Natural killer cell (primary cell): ENCODE measurements around the gene MTREX. TPM values are rescaled to one million over a fixed set of nuclear protein-coding genes. Genes with fewer than 3 reads are reported as not detected.

ENCODE experiments used
- ATAC-seq, 3 donors: fragments of 150-1000 bp in 2 of 3; fragments of 200-7000 bp in 1 of 3; cut with Tn5 transposase; 1 replicate in 1 of 3; 2 replicates in 2 of 3; pipeline ENCODE4 v1.10.0; 2021; ENCODE audit warnings: mild to moderate bottlenecking in 2 of 3, moderate library complexity in 2 of 3
- DNase-seq, 2 donors: peaks; one replicate each; pipeline versions ENCODE4 v3.0.0 to v3.0.0-alpha.2; 2013 to 2021; ENCODE audit warnings: mixed read lengths in 1 of 2
- H3K27ac ChIP-seq: one replicate; pipeline ENCODE4 v1.5.1; 2013; ENCODE audit warnings: mild to moderate bottlenecking, low read length
- H3K27me3 ChIP-seq: one replicate; pipeline ENCODE4 v1.6.1; 2013; ENCODE audit warnings: low read length; ENCODE audit not compliant: control insufficient read depth, insufficient read depth
- H3K36me3 ChIP-seq: one replicate; pipeline ENCODE4 v1.6.1; 2013; ENCODE audit warnings: low read length; ENCODE audit not compliant: control insufficient read depth, insufficient read depth
- H3K4me1 ChIP-seq: one replicate; pipeline ENCODE4 v1.6.1; 2013; ENCODE audit warnings: low read length; ENCODE audit not compliant: control insufficient read depth, insufficient read depth
- H3K4me3 ChIP-seq: one replicate; pipeline ENCODE4 v1.5.1; 2013; ENCODE audit warnings: low read length
- H3K9me3 ChIP-seq: one replicate; pipeline ENCODE4 v1.6.1; 2013; ENCODE audit warnings: low read length; ENCODE audit not compliant: control insufficient read depth, insufficient read depth
- H3K27ac Mint-ChIP-seq, 2 donors: one replicate each; pipeline ENCODE4 v1.8.0; 2022; ENCODE audit warnings: mild to moderate bottlenecking in 2 of 2, mixed read lengths in 2 of 2, moderate library complexity in 1 of 2
- H3K27me3 Mint-ChIP-seq, 2 donors: one replicate each; pipeline ENCODE4 v1.8.0; 2022; ENCODE audit warnings: low read depth in 2 of 2, mixed read lengths in 2 of 2
- H3K36me3 Mint-ChIP-seq: one replicate; pipeline ENCODE4 v1.8.0; 2022; ENCODE audit warnings: mixed read lengths
- H3K4me1 Mint-ChIP-seq, 2 donors: one replicate each; pipeline ENCODE4 v1.8.0; 2022; ENCODE audit warnings: mixed read lengths in 2 of 2
- H3K4me3 Mint-ChIP-seq: one replicate; pipeline ENCODE4 v1.8.0; 2022; ENCODE audit warnings: mild to moderate bottlenecking, moderate library complexity, mixed read lengths
- H3K9me3 Mint-ChIP-seq, 2 donors: one replicate each; pipeline ENCODE4 v1.8.0; 2022; ENCODE audit warnings: mixed read lengths in 2 of 2
- CTCF ChIP-seq: fragments of 200-600 bp; IDR thresholded peaks from one replicate; pipeline ENCODE4 v1.8.0; 2022; ENCODE audit warnings: antibody characterized with exemption
- WGBS: methylation state at CpG from one replicate; pipeline ENCODE4 v1.1.7; 2013; ENCODE audit warnings: missing lambda C conversion rate; ENCODE audit not compliant: insufficient coverage; 5-methylcytosine and 5-hydroxymethylcytosine counted together
- intact Hi-C: fragments of 100-400 bp; cut with micrococcal nuclease; formaldehyde crosslinking; loops from one replicate; pipeline ENCODE4 v1.14.2; 2022
- total RNA-seq, 4 donors: library from RNA; stranded (reverse); fragments of 120-200 nt in 1 of 4; gene quantifications; one replicate each; pipeline versions ENCODE4 v1.2.3 to v1.2.4, GENCODE V29; 2013 to 2022

MTREX gene
- total RNA-seq, 3 donors from 2014 or later (not counting 1 experiment from before 2014, with no cell fraction given) = 64.5 to 82.2 (median 77.6) TPM

- DNase-seq = no peak
- peaks cover 0 to 2% of the 10 kb centered on the region in 2 donors for H3K27me3 Mint-ChIP-seq
- Histone ChIP-seq H3K4me3 (no peak overlapping the region), H3K36me3 (no peaks in the 10 kb centered on the region), H3K9me3 (peaks cover 2% of the 10 kb centered on the region), H3K27ac (no peak overlapping the region), H3K4me1 (no peaks in the 10 kb centered on the region), H3K27me3 (no peaks in the 10 kb centered on the region)
- no peak for ATAC-seq
- TF ChIP-seq CTCF = no peak
- H3K27ac Mint-ChIP-seq = no peak overlapping the region
- H3K4me3 Mint-ChIP-seq = no peak overlapping the region
- H3K4me1 Mint-ChIP-seq = no peaks in the 10 kb centered on the region
- intact Hi-C loops = no loop called here
- WGBS = 80% methylated on average over 3 of the region's 3 CpGs
- H3K9me3 Mint-ChIP-seq = peaks cover 0 to 2% of the 10 kb centered on the region in 2 donors
- H3K36me3 Mint-ChIP-seq = peaks cover 2% of the 10 kb centered on the region
Observed at GRCh38 chr5:55441107-55441771, 133.4 kb downstream of the MTREX start.

DNA sequence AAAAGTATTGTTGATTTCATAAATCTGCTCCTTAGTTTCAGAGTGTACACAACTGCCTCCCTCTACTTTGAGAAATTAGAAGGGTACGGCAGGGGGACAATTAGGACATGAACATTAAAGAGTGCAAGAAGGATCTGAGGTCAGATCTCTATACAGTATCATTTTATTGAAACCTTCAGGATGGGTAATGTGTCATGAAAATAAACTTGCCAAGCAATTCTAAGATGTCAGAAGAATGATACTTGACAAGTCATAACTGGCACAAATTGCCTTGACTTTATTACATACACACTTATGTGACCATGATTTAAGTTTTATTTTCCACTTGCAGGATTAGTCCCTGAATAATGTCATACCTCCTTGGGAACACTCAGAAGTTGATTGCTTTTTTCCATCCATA is 134.2 kb downstream of the MTREX start:
- ATAC-seq (no peak), DNase-seq (no peak)
- no peak for TF ChIP-seq CTCF
- intact Hi-C loops = no loop called here
- Mint-ChIP-seq H3K36me3 (no peaks in the 10 kb centered on the region), H3K27ac (no peak overlapping the region), H3K9me3 (no peaks in the 10 kb centered on the region), H3K27me3 (peaks cover 0 to 2% of the 10 kb centered on the region in 2 donors), H3K4me1 (no peaks in the 10 kb centered on the region), H3K4me3 (no peak overlapping the region)
- Histone ChIP-seq H3K9me3 (no peaks in the 10 kb centered on the region), H3K27me3 (no peaks in the 10 kb centered on the region), H3K27ac (no peak overlapping the region), H3K4me1 (no peaks in the 10 kb centered on the region), H3K4me3 (no peak overlapping the region), H3K36me3 (no peaks in the 10 kb centered on the region)
- WGBS = 100% methylated on average over 1 of the region's 1 CpG

DNA sequence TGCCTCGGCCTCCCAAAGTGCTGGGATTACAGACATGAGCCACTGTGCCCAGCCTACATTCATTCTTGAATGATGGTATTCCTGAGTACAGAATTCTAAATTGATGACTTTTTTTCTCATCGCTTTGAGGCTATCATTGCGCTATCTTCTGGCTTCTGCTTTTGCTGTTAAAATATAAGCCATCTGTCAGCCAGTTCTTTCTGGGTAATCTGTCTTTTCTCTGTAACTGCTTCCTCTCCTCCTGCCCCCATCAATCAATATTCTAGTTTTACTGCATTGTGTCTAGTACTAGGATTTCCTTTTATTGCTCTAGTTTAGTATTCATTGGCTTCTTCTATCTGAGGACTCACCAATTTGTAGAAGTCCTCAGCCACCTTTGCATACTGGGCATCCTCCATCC is 138.0 kb downstream of the MTREX start:
- no peak for TF ChIP-seq CTCF
- WGBS = 100% methylated on average over 3 of the region's 3 CpGs
- Histone ChIP-seq H3K36me3 (no peaks in the 10 kb centered on the region), H3K9me3 (no peaks in the 10 kb centered on the region), H3K27ac (no peak overlapping the region), H3K4me3 (no peak overlapping the region), H3K4me1 (no peaks in the 10 kb centered on the region), H3K27me3 (no peaks in the 10 kb centered on the region)
- Mint-ChIP-seq H3K4me3 (no peak overlapping the region), H3K27ac (no peak overlapping the region), H3K9me3 (no peaks in the 10 kb centered on the region), H3K4me1 (no peaks in the 10 kb centered on the region), H3K36me3 (no peaks in the 10 kb centered on the region), H3K27me3 (peaks cover 0 to 2% of the 10 kb centered on the region in 2 donors)
- ATAC-seq = no peak
- intact Hi-C loops = no loop called here
- no peak for DNase-seq
